ENCODE results near the gene DYDC2. TPM values are rescaled to one million over a fixed set of nuclear protein-coding genes. Genes with fewer than 3 reads are reported as not detected.

Gene DYDC2
- total RNA-seq, 2 donors from 2014 or later: 1.9 to 5.3 TPM

DNA sequence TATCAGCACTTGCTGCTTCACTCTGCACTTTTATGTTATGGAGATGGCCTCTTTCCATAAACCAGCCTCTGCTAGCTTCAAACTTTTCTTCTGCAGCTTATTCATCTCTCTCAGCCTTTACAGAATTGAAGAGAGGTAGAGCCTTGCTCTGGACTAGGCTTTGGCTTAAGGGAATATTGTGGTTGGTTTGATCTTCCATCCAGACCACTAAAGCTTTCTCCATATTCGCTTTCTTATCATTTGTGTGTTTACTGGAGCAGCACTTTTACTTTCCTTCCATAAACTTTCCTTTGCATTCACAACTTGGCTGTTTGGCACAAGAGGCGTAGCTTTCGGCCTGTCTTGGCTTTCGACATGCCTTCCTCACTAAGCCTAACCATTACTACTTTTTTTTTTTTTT is 23.6 kb downstream of the DYDC2 start:
- Histone ChIP-seq H3K36me3 (ENCODE audit: control insufficient read depth, insufficient read depth, low read length) (no peaks in the 10 kb centered on the region), H3K9me3 (ENCODE audit: control insufficient read depth, low read length) (no peaks in the 10 kb centered on the region), H3K27me3 (ENCODE audit: control insufficient read depth, insufficient read depth, low read length, poor library complexity, severe bottlenecking) (no peaks in the 10 kb centered on the region), H3K27ac (ENCODE audit: low read depth, low read length) (no peak overlapping the region), H3K4me3 (ENCODE audit: low read length) (no peak overlapping the region), H3K9ac (ENCODE audit: extremely low read depth, low read length, poor library complexity, severe bottlenecking) (no peak overlapping the region), H3K4me1 (ENCODE audit: control insufficient read depth, insufficient read depth, low read length) (no peaks in the 10 kb centered on the region)
- no peak overlapping the region for H3K4me3 Mint-ChIP-seq
- DNase-seq: no peak
- H3K27me3 Mint-ChIP-seq (ENCODE audit: insufficient read depth): no peaks in the 10 kb centered on the region
- TF ChIP-seq, protein P1, sequence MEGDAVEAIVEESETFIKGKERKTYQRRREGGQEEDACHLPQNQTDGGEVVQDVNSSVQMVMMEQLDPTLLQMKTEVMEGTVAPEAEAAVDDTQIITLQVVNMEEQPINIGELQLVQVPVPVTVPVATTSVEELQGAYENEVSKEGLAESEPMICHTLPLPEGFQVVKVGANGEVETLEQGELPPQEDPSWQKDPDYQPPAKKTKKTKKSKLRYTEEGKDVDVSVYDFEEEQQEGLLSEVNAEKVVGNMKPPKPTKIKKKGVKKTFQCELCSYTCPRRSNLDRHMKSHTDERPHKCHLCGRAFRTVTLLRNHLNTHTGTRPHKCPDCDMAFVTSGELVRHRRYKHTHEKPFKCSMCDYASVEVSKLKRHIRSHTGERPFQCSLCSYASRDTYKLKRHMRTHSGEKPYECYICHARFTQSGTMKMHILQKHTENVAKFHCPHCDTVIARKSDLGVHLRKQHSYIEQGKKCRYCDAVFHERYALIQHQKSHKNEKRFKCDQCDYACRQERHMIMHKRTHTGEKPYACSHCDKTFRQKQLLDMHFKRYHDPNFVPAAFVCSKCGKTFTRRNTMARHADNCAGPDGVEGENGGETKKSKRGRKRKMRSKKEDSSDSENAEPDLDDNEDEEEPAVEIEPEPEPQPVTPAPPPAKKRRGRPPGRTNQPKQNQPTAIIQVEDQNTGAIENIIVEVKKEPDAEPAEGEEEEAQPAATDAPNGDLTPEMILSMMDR (conservative IDR thresholded peaks at IDR 0.05): no peak
- no peaks in the 10 kb centered on the region for H3K36me3 Mint-ChIP-seq (ENCODE audit: low read depth)
- no peak overlapping the region for H3K27ac Mint-ChIP-seq
- peaks cover 5% of the 10 kb centered on the region for H3K4me1 Mint-ChIP-seq
- H3K9me3 Mint-ChIP-seq: no peaks in the 10 kb centered on the region
- 91 to 95% methylated on average over 3 to 4 of the region's 4 CpGs for WGBS, 2 experiments (ENCODE audit: insufficient coverage in 1 of 2, insufficient read length in 1 of 2)

DNA sequence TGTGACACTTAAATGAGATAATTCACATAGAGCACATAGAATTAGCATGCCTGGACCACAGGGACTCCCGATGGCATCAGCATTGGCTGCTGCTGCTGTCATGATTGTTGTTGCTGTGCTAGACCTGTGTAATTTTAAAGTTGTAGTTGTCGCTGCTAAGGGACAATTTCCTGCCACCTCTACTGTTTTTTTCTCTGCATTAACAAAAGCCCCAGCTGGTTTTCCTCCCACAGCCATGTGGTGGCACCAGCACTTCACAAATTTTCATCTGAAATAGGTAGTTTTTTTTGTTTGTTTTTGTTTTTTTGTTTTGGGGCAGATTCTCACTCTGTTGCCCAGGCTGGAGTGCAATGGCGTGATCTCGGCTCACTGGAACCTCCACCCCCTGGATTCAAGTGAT is 26.4 kb downstream of the DYDC2 start:
- Histone ChIP-seq H3K9me3 (ENCODE audit: control insufficient read depth, low read length) (no peaks in the 10 kb centered on the region), H3K27me3 (ENCODE audit: control insufficient read depth, insufficient read depth, low read length, poor library complexity, severe bottlenecking) (no peaks in the 10 kb centered on the region), H3K4me1 (ENCODE audit: control insufficient read depth, insufficient read depth, low read length) (no peaks in the 10 kb centered on the region), H3K9ac (ENCODE audit: extremely low read depth, low read length, poor library complexity, severe bottlenecking) (no peak overlapping the region), H3K4me3 (ENCODE audit: low read length) (no peak overlapping the region), H3K27ac (ENCODE audit: low read depth, low read length) (no peak overlapping the region), H3K36me3 (ENCODE audit: control insufficient read depth, insufficient read depth, low read length) (no peaks in the 10 kb centered on the region)
- no peaks in the 10 kb centered on the region for H3K36me3 Mint-ChIP-seq (ENCODE audit: low read depth)
- DNase-seq: peak; percentile 79
- H3K27me3 Mint-ChIP-seq (ENCODE audit: insufficient read depth): no peaks in the 10 kb centered on the region
- peak overlapping the region; percentile 66 for H3K27ac Mint-ChIP-seq
- no peaks in the 10 kb centered on the region for H3K9me3 Mint-ChIP-seq
- H3K4me1 Mint-ChIP-seq: peaks cover 5% of the 10 kb centered on the region
- TF ChIP-seq, protein P1 (conservative IDR thresholded peaks at IDR 0.05): peak; percentile 84
- H3K4me3 Mint-ChIP-seq: no peak overlapping the region
- WGBS, 2 experiments (ENCODE audit: insufficient coverage in 1 of 2, insufficient read length in 1 of 2): 45 to 50% methylated on average over 2 to 4 of the region's 4 CpGs

DNA sequence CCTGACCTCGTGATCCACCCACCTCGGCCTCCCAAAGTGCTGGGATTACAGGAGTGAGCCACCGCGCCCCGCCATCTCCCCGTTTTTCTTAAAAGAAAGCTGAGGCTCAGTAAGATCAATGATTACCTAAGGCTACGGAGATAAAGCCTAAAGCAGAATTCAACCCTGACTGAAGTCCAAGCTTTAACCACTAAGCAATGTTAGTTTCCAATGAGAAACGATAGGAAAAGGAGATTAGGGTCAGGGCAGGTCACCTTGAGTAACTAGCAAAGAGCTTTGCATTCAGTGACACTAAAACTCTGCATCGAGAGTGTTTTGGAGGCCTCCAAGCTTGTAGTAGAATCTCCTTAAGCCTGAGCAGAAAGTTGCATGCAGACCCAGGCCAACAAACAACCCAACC is 34.2 kb downstream of the DYDC2 start:
- Mint-ChIP-seq H3K27me3 (ENCODE audit: insufficient read depth) (no peaks in the 10 kb centered on the region), H3K4me3 (no peak overlapping the region), H3K9me3 (no peaks in the 10 kb centered on the region)

More for the DNA sequence above, 34.2 kb downstream of the DYDC2 start:
- Histone ChIP-seq H3K27ac (ENCODE audit: low read depth, low read length) (no peak overlapping the region), H3K9me3 (ENCODE audit: control insufficient read depth, low read length) (no peaks in the 10 kb centered on the region), H3K4me1 (ENCODE audit: control insufficient read depth, insufficient read depth, low read length) (no peaks in the 10 kb centered on the region), H3K9ac (ENCODE audit: extremely low read depth, low read length, poor library complexity, severe bottlenecking) (no peak overlapping the region), H3K4me3 (ENCODE audit: low read length) (no peak overlapping the region), H3K27me3 (ENCODE audit: control insufficient read depth, insufficient read depth, low read length, poor library complexity, severe bottlenecking) (no peaks in the 10 kb centered on the region), H3K36me3 (ENCODE audit: control insufficient read depth, insufficient read depth, low read length) (no peaks in the 10 kb centered on the region)
- Mint-ChIP-seq H3K36me3 (ENCODE audit: low read depth) (no peaks in the 10 kb centered on the region), H3K4me1 (no peaks in the 10 kb centered on the region), H3K27ac (no peak overlapping the region)
- TF ChIP-seq, protein P1 (conservative IDR thresholded peaks at IDR 0.05): no peak
- DNase-seq: no peak
- 88 to 94% methylated on average over 8 to 9 of the region's 9 CpGs for WGBS, 2 experiments (ENCODE audit: insufficient coverage in 1 of 2, insufficient read length in 1 of 2)
